Stimulated activated CD8-positive, alpha-beta memory T cell treated with anti-CD3 and anti-CD28 coated beads, Interleukin-15, amount 100 ng/mL, for 24 hours (primary cell): Measurements from ENCODE around the gene ATG101.
"Not testable (repeated sequence)": the region's sequence is repeated elsewhere in the genome, so short reads cannot be mapped to it uniquely, and the experiment has no call there.

Source experiments
- DNase-seq: peaks from one replicate; pipeline ENCODE4 v3.0.0-alpha.2; 2020; ENCODE audit warnings: low read depth

ATG101 gene

DNA sequence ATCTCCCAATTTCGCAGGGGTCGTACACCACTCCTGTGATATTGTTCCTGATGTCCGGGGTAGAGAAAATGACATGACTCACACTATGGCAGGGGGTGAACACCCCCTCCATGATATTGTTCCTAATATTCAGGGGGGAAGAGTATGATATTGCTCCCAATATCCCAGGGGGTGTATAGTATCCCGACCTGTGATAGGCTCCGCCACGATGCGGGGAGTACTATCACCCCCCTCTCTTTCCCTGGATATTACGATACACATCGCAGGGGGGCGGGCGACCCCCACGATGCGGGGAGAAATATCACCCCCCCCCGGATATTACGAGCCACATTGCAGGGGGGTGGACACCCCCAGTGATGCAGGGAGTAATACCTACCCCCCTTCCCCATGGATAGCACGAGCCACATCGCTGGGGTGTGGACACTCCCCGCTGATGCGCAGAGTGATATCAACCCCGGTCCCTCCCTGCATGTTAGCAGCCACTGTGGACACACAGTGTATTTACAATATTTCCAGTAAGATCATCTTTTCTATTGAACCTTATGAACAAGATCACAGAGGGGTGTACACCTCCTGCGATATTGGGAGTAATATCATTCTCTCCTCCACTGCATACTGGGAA is 27.4 kb downstream of the ATG101 start:
- no peak for DNase-seq

DNA sequence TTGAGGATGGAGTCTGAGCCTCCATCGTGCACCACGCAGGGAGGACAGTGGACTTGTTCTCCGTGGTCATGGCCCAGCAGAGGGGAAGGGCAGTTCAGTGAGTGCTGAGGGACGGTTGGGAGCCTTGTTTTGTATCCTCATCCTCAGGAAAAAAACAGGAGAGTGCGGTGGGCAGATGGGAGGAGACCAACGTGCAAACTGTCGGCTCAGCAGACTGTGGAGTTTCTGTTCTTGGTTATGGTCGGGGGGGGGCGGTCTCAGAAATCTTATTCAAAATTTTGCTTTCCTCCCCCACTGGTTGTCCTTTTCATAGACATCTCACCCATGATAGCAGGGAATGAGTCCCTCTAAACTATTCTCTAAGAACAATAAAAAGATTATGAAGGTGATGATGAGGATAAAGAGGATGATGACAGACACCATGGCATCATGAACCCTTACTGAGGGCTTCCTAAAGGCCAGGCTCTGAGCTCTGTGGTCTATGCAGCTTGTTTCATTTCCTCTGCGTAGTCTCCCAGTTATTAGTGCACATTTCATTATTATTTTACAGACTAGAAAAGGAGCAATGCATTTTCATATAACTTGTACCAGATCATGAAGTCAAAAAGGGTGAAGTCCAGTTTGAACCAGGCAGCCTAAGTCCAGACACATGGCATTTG is 34.8 kb downstream of the ATG101 start:
- not testable (repeated sequence) for DNase-seq

DNA sequence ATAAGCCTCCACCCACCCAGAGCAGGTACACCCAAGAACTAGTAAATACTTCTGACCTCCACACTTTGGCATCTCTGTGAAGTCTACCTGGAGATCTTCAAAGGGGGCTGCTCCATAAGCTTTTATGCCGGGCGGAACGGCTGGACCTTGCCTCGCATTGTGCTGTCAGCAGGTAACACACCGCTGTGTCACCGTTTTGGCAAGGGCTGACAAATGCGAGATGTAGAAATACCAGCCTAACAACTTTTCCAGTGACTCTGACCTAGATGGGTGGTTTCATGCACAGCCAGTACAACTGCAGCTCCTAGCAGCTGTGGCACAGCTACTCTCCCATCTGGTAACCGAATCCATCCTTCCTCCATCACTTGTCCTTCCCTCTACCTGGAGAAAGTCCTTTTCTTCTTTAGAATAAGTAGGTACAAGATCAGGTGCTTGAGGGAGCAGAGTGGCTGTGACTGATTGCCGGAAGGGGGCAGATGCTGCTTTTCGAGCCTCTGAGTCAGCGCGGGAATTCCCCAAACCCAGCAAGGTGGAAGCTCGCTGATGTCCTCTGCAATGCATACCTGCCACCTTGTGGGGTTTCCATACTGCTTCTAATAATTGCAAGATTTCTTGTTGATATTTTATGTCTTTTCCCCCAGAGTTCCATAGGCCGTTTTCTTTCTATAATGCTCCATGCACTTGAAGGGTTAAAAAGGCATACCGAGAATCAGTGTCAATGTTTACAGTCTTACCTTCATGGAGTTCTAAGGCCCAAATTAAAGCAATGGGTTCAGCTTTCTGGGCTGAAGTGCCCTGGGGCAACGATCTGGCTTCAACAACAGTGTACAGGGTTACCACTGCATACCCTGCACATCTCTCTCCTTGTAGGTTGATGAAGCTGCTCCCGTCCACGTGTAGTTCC is 46.7 kb downstream of the ATG101 start:
- not testable (repeated sequence) for DNase-seq

- not testable (repeated sequence) for DNase-seq
Observed at GRCh38 chr12:52117806-52118475, 48.2 kb downstream of the ATG101 start.

DNA sequence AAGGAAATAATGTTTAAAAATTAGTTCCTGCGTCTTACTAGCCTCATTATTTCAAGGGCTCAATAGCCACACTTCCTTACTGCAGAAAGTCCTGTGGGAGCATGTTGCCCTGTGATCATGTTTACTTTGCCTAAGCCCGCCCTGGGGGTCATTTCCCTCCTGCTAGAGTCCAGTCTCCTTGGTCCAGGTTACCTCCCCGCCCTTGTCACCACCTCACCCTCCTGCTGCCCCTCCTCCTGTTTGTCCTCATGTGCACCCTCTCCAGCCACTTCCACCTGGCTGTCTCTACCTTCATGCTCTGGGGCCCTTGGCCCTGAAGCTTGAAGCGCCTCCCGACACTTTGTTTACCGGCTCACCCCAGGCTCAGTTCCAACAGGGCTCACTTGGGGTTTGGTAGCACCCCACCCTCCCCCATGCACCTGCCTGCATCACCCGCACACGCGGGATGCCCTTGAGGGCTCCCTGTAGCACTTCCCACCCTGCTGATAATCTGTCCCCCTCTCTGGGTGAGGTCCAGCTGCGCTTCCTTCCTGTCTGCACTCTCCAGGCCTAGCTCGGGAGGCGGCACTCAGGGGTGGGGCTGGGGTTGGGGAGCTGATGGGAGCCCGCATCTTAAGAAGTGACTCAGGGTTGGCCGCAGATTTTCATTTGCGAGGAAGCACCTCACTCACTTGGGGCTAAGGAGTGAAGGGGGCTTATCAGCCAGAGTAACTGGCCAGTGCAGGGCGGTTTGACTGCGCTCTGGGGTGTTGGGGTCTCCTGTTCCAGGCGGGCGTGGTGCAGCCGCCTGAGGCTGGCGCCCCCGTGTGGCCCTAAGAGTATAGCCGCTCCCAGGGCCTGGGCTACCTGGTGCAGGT is 49.8 kb downstream of the ATG101 start:
- DNase-seq, result no peak

DNA sequence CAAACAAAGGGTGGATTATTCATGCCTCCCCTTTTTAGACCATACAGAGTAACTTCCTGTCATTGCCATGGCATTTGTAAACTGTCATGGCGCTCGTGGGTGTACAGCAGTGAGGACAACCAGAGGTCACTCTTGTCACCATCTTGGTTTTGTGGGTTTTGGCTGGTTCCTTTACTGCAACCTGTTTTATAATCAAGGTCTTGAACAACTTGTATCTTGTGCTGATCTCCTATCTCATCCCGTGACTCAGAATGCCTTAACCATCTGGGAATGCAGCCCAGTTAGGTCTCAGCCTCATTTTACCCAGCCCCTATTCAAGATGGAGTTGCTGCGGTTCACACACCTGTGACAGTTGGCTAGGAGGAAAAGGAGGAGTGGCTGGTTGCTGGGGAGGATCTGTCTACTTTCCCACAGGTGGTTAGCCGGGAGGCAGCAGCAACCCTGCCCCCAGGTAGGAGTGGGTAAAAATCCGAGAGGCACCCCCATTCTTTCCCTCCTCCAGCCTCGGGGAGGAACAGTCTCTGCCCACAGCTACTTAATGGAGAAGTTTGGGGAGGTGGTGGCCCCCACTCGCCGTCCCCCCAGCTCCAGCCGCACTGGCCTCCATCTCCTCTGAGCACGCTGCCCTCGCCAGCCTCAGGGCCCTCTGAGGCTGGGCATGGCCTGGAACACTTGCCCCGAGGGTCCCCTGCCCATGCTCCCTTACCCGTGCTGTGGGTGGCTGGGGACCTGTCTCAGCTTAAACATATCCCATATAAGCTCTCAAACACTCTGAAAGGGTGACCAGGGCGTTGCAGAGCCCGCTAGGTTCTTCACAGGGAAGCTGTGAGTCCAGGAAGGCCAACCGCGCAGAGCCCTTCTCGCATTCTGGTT is 51.4 kb downstream of the ATG101 start:
- DNase-seq, result no peak

DNA sequence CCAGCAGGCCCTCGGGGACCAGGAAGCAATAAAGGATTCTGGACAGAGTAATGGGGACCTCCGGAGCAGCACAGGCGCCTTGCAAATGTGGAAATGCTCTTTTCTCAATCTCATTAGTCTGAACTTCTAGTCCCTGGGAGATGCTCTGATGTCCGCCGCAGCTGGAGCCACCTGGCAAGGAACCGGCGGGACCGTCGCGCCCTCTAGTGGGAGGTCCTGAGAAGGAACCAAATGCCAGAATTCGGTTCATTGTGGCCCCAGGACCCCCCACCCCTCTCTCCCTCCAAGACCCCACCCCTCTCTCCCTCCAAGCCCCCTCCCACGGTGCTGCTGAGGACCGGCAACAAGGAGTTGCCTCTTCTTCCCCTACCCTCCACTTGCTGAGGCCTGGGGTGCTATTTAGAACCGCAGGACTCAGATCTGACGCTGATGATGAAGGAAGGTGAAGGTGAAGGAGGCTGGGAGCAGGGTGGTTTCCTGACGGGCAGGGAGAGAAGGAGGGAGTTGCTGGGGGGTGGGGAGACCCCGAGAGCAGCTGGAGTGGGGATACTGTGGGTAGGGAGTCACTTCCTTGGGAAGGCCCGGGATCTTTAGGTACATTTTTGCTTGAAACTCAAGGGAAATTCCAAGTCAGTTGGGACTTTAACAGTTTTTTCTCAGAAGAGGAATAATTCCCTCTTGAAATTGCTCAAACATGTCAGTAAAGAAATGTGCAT is 52.2 kb downstream of the ATG101 start:
- DNase-seq, result peak; percentile 44

GRCh38 chr12:52122540-52122871 is 52.7 kb downstream of the ATG101 start:
- DNase-seq, result no peak

- no peak for DNase-seq
Observed at GRCh38 chr12:52122904-52123303, 53.1 kb downstream of the ATG101 start.

- no peak for DNase-seq
Observed at GRCh38 chr12:52123487-52124186, 53.9 kb downstream of the ATG101 start.

DNA sequence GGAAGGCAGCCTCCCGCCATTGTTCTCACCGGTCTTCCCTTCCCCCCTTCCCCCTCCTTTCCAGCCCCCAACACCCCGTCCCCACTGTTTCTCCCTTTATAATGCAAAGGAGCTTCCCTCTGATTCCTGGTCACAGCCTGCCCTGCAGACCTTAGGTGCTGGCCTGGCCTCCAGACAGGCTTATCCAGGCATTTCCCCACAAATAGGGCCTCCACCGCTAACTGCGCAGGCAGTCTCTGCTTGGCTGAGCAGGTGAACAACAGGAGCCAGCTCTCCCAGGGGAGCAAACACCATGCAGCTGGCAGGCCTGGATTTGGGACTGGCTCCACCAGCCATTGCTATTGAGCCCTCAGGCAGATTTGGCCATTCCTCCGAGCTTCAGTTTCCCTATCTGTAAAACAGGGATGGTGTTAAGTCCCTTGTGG is 55.7 kb downstream of the ATG101 start:
- no peak for DNase-seq

DNA sequence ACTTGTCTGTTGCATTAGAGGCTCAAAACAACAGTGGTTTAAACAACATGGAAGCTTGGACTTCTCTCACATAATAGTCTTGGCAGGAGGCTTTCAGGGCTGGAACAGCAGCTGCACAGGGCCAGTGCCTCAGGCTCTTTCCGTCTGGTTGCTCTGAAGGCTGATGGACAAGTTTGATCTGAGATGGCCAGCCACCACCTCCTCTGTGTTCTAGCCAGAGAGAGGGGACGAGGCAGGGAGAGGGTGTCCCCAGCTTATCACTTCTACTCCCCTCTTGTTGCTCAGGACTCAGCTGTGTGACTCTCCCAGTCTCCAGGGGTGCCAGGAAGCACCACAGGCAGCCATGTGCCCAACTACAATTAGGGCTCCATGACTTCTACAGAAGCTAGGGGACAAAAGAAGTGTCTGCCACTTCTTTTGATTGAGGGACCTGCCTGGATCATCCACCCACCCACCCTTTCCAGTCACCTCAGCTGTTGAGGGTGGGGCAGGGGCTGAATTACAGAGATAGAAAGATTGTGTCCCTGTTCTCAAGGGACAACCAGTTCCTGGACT is 56.3 kb downstream of the ATG101 start:
- DNase-seq, result no peak
